Measurements from ENCODE around the gene TBC1D23.
"Not testable (repeated sequence)": the region's sequence is repeated elsewhere in the genome, so short reads cannot be mapped to it uniquely, and the experiment has no call there.

Gene TBC1D23

GRCh38 chr3:100225883-100226282, 34.9 kb upstream of the TBC1D23 start:
- no peak for DNase-seq (ENCODE audit: low read depth)
- no peak overlapping the region for H3K4me3 ChIP-seq (replicated peaks; ENCODE audit: low read depth, low read length)
- no peak for TF ChIP-seq CTCF (IDR thresholded peaks at IDR 0.05; ENCODE audit: low read length, missing control alignments)

GRCh38 chr3:100226712-100227429, 33.9 kb upstream of the TBC1D23 start:
- H3K4me3 ChIP-seq (replicated peaks; ENCODE audit: low read depth, low read length), result no peak overlapping the region
- DNase-seq (ENCODE audit: low read depth), result peak; percentile 60
- no peak for TF ChIP-seq CTCF (IDR thresholded peaks at IDR 0.05; ENCODE audit: low read length, missing control alignments)

- H3K4me3 ChIP-seq (replicated peaks; ENCODE audit: low read depth, low read length), result no peak overlapping the region
- no peak for TF ChIP-seq CTCF (IDR thresholded peaks at IDR 0.05; ENCODE audit: low read length, missing control alignments)
- DNase-seq (ENCODE audit: low read depth), result no peak
Measured at GRCh38 chr3:100227511-100227921, 33.3 kb upstream of the TBC1D23 start.

- TF ChIP-seq CTCF (IDR thresholded peaks at IDR 0.05; ENCODE audit: low read length, missing control alignments), result no peak
- H3K4me3 ChIP-seq (replicated peaks; ENCODE audit: low read depth, low read length), result no peak overlapping the region
- DNase-seq (ENCODE audit: low read depth), result no peak
Measured at GRCh38 chr3:100228247-100228646, 32.5 kb upstream of the TBC1D23 start.

GRCh38 chr3:100229188-100229587, 31.6 kb upstream of the TBC1D23 start:
- not testable (repeated sequence) for H3K4me3 ChIP-seq (replicated peaks; ENCODE audit: low read depth, low read length); DNase-seq (ENCODE audit: low read depth)

GRCh38 chr3:100230710-100231109, 30.1 kb upstream of the TBC1D23 start:
- TF ChIP-seq CTCF (IDR thresholded peaks at IDR 0.05; ENCODE audit: low read length, missing control alignments), result no peak
- no peak overlapping the region for H3K4me3 ChIP-seq (replicated peaks; ENCODE audit: low read depth, low read length)
- DNase-seq (ENCODE audit: low read depth), result no peak

- no peak overlapping the region for H3K4me3 ChIP-seq (replicated peaks; ENCODE audit: low read depth, low read length)
- TF ChIP-seq CTCF (IDR thresholded peaks at IDR 0.05; ENCODE audit: low read length, missing control alignments), result no peak
- no peak for DNase-seq (ENCODE audit: low read depth)
Measured at GRCh38 chr3:100231668-100232067, 29.1 kb upstream of the TBC1D23 start.

All from fibroblast of pulmonary artery (primary cell).